Inflammatory macrophage (primary cell): Measurements from ENCODE around the gene MINDY4.

Experiments used
- DNase-seq, 2 donors: peaks; one replicate each; pipeline ENCODE4 v3.0.0-alpha.2; 2020 to 2022
- total RNA-seq, 18 experiments: gene quantifications; one replicate each; lab custom pipeline; 2026; ENCODE audit warnings: mixed read lengths in 6 of 18, inconsistent platforms in 2 of 18; lab: John Stamatoyannopoulos, UW

Gene MINDY4
- 0 to 0.42 (median 0.13) reads per million in 18 experiments for total RNA-seq

DNA sequence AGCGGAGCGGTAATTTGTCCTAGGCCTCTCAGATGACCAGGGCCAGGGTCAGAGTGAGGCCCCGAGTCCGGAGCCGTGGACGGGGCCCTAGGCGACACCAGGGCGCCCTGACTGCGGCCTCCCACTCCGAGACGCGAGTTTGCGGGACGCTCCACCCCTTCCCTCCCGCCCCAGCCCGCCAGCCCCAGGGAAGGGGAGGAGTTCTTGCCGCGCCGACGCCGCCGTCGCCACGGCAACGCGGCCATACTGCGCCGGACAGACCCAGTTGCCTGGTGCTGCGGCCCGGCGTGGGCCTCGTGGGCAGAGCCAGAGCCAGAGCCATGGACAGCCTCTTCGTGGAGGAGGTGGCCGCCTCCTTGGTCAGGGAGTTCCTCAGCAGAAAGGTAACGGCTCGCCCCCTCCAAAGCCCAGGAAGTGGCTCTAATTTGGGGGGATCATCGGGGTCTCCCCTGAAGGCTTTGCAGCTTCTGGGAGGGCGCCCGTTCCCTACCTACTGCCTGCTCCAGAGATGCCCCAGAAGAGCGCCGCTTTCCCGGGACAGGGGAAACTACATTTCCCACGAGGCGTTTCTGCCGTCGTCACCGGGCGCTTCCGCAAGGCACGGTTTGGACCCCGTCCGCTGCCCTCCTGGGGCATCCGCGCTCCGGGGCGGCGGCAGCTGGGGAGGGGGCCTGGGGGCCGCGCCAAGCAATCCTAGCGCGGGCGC is at the start of gene MINDY4:
MINDY4 (plus strand) TSS at position 244 of the 706 bp plus-strand sequence; CDS start at position 321, 77 bp downstream.
- DNase-seq: peak; percentile 63 to 78

DNA sequence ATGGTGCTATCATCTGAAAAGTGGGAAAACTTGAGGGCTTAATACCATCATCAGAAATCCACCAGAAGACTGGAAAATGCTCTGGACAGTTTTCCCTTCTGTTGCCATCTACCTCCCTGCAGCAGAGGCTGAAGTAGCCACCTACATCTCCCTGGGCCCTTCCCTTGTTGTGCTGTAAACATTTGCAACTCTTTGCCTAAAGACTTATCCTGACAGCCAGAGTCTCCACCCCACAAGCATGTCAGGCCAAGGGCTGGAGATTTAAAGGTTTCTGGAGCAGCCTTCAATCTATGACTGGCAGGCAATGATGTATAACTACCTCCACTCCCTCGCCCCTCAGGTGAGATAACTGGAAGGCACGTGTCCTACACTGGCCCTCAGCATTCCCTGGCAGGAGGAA is 49.0 kb upstream of the MINDY4 start:
- DNase-seq: no peak

DNA sequence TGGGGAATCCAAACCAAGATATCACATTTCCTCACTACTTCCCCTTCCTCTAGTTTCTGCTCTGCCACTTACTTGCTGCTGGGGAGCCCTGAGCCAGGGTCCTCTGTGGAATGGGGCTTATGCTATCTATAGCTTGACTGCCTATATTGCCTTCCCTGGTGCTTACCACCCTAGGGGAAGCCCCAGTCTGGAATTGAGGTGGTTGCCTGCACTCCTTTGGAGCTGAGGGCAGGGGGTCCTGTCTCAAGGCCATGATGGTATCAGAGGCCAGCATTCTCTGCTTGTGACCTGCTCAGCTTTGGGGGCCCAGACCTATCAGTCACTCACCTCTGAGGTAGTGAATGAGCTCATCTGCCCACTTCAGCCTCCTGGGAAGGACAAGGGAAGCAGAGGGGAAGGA is 48.5 kb upstream of the MINDY4 start:
- DNase-seq: no peak

DNA sequence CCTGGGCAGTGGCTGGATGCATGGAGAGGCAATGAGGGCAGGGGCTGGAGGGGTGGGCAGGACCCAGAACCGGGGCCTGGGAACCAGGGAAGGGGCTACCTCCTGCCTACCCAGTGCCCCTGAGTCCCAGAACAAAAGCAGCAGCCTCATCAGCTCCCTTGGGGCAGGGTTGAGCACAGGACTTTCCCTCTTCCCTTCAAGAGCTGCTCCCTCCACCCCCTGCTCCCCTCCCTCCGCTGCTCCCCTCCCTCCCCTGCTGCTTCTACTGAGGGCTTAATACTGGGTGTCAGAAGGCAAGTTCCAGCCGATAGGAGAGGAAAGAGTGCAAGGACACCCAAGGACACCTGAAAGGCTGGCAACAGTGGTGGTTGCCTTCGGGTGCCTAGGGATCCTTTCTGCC is 47.4 kb upstream of the MINDY4 start:
- DNase-seq: no peak

DNA sequence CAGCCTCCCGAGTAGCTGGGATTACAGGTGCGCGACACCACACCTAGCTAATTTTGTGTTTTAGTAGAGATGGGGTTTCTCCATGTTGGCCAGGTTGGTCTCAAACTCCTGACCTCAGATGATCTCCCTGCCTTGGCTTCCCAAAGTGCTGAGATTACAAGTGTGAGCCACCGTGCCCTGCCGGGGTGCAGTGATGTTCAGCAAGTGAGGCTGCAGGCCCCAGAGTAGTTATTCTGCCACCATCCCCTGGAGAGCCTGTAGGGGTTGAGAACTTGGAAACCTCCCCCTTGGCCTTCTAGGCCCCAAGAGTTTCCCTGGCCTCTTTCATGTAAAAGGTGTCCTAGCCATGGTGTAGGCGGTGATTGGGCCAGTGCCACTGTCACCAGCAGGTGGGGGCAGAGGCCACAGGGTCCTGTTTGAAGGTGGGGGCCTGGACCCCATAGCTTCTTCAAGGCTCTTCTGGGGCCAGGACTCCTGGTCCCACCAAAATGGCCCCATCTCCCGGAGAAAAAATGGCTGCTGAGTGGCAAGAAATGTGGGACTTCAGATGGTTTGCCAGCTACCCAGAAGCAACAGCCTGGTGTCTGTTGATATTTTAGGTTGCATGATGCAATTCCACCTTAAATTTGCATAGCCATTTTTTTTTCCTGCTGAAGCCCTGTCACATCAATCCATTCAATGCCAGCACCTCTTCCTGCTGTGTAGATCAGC is 44.8 kb upstream of the MINDY4 start:
- no peak for DNase-seq

DNA sequence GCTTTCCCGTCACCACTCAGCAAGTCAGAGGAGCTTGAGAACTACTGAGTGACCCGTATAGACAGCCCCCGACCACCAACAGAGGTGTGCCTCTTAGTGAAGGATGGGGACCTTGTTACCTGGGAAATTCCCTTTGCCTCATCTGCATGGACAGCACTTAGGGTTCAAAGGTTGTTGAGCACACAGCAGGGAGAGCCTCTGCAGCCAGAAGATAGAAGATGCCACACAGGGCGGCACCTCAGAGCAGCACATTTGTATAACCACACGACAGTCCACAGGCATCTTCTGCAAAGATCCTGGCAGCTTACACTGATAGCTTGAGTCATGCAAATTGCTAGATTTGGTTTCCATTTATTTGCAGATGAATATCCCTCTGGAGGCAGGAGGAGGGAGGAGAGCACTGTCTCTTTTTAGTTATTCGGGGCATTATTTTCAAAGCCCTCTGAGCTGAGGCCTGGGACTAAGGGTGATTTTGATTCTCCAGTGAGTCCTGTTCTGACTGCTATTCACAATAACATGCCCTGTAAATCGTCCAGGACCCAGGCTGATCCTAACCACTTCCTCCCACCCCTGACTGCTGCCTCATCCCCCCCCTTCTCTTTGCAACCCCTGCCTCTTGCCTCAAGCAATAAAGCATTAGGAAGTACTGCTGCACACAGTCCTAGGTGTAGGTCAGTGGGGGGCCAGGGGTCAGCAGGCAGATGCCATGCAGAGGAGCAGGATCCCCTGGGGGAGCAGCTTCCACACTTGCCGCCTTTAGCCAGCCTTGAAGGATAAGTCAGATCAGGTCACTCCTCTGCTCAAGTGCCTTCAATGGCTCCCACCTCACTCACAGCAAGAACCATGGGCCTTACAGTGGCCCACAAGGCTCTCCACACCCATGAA is 43.9 kb upstream of the MINDY4 start:
- no peak for DNase-seq

DNA sequence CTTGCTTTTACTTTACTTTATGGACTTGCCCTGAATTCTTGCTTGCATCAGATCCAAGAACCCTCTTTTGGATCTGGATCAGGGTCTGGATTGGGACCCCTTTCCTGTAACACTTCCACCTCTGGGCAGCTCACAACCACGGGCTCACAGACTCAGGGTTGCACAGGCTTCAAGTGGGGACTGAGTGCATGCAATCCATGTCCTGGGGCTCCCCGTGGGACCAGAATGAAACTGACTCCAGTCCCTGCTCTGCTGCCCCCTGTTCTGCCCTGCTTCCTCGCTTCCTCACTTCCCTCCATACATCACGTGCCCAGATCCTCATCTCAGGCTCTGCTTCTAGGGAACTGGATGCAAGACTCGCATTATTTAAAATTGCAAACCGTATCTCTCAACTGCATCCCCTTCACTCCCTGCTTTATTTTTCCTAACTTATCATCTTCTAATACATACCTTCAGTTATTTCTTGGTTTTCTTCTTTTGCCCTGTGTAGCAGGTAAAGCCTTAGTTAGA is 42.6 kb upstream of the MINDY4 start:
- DNase-seq: no peak

DNA sequence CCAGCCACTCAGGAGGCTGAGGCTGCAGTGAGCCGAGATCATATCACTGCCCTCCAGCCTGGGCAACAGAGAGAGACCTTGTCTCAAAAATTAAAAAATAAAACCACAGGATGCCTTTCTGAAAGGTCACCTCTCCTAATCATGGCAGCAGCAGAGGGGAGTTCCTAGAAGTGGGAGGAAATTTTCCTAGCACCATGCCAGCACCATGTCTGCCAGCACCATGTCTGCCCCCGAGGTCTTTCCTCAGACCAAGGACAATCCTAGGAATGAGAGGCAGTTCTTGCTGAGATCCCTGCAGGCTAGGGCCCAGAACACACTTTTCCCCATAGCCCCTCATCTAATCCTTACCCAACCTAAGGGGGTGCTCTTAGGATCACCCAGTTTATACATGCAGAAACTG is 41.6 kb upstream of the MINDY4 start:
- no peak for DNase-seq

DNA sequence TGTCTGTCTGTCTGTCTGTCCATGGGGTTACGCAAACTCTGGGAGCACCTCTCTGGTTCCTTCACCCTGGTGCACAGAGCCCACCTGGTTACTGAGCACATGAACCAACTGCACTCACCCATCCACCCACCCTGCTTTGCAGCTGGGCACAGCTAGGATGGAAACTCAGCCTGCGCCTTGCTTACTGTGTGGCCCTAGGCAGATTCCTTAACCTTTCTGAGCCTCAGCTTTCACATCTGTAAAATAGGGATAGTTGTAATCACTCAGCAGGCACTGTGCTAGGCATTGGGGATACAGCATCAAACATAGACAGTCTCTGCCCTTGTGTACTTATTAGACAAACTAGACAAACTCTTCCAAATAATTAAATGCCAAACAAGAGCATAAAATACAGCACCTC is 41.1 kb upstream of the MINDY4 start:
- no peak for DNase-seq

DNA sequence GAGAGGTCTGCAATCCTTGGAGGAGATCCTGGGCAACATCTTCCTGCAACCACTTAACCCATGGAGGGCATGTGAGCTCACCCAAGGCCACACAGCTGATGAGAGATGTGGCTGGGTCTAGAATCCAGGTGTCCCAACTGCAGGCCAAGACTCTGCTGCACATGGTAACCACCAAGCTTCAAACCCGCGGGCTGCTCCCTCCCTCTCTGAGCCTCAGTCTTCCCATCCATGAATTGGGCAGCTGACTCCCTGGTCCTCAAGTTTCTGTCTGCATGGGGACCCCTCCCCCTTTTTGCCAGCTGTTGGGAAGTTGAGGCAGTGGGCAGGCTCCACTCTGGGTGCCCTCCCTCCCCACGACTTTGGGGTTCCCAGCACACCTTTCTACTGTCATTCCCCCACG is 40.2 kb upstream of the MINDY4 start:
- no peak for DNase-seq

DNA sequence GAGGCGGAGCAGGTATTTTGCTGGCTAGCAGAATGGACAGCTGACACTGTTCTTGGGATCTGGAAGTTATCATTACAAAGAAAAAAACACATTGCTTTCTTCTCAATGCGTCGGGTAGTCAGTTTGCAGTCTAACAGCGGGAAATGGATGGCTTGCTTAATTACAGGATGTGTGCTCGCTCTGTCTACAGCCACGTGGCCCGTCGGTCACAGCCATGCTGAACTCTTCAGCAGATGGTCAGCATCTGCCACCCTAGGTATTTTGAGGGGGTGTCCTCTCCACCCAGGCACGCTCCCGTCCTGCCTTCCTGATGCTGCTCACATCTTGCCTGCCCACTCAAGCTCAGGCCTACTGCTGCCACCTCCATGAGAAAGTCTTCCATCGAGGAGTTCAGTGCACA is 39.6 kb upstream of the MINDY4 start:
- no peak for DNase-seq

DNA sequence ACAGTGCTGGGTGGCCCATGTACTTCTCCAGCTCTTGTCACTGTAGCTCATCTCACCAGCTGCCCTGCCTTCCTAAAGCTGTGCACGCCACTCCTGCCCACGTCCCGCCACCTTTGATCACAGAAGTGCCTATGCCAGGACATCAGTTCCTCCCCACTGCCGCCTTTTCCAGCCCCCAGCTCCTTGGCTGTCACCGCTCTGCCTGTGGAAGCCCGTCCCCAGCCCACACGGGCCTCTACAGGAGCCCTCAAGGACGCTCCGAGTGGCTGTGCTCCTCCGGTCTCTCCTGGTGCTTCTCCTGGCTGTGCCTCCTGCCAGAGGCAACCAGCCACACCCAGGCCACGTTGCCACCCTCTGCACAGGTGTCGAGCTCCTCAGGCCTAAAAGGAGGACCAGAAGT is 38.6 kb upstream of the MINDY4 start:
- no peak for DNase-seq

DNA sequence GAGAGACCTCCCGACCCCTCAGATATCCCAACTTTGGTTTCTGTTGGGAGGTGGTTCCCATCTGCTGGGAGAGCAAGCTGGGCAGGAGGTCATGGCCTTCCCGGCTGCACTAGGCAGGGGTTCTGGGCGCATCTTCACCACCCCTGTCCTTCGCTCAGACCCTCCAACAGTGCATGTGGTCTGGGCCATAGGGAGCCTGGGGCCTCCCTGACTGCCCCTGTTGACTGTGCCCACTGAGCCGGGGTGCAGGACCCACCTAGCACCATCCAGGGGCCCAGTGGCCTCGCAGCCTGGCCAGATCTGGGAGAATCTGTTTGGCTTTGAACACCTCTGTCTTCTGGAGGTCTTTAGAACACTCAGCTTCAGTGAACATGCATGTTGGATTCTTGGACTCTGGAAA is 38.0 kb upstream of the MINDY4 start:
- no peak for DNase-seq

DNA sequence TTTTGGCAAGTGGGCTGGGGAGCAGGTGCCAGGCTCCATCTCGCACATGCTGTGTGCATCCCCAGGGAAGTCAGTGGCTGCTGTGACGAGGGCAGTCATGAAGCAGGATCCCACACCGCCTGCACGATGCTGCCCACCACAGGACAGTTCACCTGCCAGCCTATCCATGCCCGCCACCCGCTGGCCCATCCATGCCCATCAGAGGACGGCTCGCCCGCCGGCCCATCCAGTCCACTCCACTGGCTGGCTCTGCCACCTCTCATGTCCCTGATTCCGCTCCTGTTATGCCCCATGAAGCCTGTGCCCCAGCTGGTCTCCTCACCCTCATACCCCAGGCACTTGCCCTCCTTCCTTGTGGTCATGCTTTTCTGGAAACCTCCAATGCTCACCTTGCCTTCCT is 37.5 kb upstream of the MINDY4 start:
- no peak for DNase-seq

DNA sequence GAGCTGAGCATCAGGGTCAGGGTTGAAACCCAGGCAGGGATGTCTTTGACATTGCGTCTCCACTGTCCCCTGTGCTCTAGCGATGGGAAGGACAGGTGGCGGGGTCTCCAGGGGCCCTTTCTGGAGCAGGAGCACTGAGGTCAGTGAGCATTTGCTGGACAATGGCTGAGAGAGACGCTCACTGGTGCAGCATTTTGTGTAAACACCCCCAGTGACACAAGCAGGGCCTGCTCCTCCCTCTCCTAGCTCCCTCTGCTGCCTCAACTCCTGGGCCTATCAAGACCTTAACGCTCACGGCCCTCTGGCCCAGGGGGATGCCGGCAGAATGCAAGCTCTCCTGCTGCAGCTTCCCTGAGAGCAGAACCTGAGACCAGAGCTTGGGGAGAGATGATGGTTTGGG is 36.7 kb upstream of the MINDY4 start:
- DNase-seq: no peak

DNA sequence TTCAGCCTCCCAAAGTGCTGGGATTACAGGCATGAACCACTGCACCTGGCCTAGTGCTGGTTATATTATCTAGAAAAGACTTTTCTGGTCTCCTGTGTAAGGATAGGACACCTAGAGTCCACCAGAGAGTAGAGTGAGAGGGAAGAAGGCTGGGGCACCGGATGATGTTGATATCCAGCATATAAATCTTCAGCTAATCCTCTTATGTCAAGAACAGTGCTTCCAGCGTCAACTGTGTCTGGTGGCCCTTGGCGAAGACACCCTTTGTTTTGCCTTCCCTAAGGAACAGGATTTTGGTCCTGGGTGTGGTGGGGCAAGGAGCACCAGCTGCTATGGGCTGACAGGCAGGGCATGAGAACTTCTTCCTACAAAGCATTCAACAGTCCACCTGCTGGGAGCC is 35.6 kb upstream of the MINDY4 start:
- no peak for DNase-seq

DNA sequence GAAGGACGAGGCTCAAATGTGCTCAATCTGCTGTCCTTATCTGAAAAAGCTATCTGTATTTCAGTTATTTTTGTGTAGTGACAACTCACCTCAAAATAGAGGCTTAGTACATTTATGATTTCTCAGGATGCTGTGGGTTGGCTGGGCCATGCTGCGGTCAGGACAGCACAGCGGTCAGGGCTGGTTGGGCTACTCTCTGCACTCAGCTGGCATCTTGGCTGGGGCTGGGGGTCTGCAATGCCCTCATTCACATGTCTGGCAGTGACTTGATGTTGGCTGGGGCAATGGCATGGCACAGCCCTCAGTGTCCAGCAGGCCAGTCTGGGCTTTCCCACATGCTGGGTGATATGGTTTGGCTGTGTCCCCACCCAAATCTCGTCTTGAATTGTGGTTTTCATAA is 34.9 kb upstream of the MINDY4 start:
- DNase-seq: no peak

DNA sequence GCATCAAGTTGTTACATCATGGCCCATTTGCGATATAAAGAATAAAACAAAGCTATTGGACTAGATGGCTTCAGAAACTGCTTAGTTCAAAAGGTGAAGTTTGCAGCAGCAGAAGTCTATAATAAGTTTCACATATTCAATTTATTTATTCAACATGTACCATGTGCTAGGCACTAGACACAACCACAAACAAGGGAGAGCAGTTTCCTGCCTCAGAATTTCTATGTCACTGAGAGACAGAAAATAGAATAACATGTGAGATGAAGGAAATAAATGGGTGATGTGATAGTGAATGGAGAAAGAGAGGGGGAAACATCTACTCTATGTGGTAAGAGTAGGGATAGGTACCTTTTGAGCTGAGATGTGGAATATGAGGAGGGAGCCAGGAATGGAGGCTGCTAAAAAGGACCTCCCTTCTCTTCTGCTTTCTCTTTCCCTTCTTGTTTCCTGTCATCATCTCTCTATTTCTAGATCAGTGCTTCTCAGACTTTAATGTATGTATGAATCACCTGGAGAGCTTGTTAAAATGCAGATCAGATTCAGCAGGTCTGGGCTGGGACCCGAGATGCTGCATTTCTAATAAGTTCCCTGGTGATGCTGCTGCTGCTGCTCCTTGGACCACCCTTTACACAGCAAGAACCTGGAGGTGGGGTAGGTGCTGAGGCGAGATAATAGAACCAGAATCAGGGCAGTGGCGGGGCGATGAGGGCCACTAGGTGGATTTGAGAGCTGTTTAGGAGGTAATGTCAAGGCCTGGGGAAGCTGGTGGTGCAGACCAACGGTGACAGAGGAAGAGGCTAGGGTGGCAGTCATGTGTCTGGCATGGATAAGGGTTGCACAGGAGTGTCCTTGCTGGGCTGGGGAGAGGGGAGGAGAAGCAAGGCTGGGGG is 32.9 kb upstream of the MINDY4 start:
- no peak for DNase-seq

DNA sequence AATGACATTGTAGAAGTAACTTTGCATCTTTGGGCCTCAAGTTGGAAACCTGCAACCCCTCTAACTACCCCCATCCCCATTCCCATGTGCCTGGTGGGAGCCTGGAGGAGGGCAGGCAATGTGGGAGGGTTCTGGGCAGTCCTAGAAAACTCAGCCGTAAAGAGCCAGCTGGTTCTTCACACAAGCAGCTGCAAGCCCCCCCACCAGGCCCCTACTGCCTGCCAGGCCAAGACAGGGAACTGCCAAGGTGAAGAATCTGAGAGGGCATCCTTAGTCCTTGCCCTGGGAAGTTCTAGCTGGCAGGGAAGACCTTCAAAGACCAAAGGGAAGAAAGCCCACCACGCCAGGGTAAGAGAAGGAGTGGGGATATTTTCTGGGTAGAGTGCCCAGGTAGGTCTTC is 31.5 kb upstream of the MINDY4 start:
- no peak for DNase-seq

DNA sequence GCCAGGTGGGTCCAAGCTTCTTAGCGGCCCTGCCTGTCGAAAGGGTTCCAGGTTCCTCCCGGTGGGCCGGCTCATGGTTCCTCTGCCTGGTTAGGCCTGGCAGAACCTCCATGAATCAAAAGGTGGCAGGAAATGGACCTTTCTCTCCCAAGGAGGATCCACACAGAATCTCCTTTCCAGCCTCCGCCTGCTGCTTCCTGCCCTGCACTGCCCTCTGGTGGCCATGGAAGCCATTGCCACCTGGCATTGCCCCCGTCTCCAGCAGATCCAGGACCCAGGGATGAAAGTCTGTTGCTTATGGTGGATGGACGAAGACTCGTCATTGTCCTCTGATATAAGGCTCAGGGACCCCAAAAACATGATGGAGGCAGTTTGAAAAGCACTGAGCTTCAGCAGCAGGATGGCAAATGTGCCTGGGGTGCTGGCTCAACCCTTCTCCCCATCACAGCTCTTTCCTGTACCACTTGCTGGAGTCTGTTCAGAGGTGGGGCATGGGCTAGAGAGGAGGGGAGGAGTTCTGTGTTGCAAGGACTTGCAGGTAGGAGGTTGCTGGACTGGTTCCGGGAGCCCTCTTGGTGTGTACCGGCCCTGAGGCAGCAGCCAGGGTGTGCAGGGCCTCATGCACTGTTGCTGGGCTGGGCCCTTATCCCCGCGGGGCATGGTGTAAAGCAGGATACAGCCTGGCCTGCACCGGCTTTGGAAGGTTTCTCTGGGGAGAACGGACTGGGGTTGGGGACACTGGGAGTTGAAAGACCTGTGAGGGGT is 30.6 kb upstream of the MINDY4 start:
- peak; percentile 52 to 65 for DNase-seq

DNA sequence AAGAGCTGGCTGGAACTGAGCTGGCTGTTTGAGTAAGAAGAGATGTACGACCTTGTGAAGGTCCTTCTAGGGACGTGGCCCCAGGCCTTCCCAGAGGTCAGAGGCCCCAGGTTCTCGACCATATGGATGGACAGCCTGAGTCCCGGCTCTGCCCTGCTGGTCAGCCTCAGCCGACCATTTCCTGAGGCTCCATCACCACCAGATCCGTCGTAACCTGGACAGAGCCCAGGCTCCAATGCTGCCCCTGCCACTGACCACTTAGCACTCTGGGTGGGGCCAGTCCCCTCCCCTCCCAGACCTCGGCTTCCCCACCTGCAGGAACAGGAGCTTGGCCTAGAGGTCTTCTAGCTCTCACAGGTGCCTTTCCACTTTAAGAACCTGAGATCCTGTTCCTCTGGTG is 29.9 kb upstream of the MINDY4 start:
- DNase-seq: no peak
